PC-3 (cell line): Measurements from ENCODE around the gene PTGER4. TPM values are rescaled to one million over a fixed set of nuclear protein-coding genes. Genes with fewer than 3 reads are reported as not detected.
A peak's percentile ranks its signal among the peaks of the same experiment; 100 is the strongest.

Source experiments
- ATAC-seq: fragments of 200-7000 bp; cut with Tn5 transposase; 2 replicates; pipeline ENCODE4 v1.9.1; 2020; ENCODE audit warnings: mild to moderate bottlenecking, moderate library complexity
- BruUV-seq: library from RNA; stranded (reverse); fragments of 400-500 nt; replicated peaks from 2 replicates; lab custom pipeline; 2021; lab: Mats Ljungman, UMichigan
- CTCF ChIA-PET: fragments of 300-600 bp; sonication (Branson Sonifier 250); formaldehyde crosslinking; loops from one replicate; lab custom pipeline; 2022; ENCODE audit warnings: antibody characterized with exemption; lab: Charles Lee
- POLR2A ChIA-PET: fragments of 300-600 bp; sonication (Branson Sonifier 250); formaldehyde crosslinking; loops from one replicate; lab custom pipeline; 2022; ENCODE audit warnings: antibody characterized with exemption; ENCODE audit not compliant: unreplicated experiment; lab: Charles Lee
- DNase-seq: peaks from one replicate; pipeline ENCODE4 v3.0.0-alpha.2; 2015
- H2AFZ ChIP-seq: fragments of 300-600 bp; sonication (generic); 2 replicates; pipeline ENCODE4 v1.6.0; 2016; ENCODE audit warnings: antibody characterized with exemption, low read length
- H3F3A ChIP-seq: fragments of 300-600 bp; sonication (generic); one replicate; pipeline ENCODE4 v1.6.0; 2017; ENCODE audit warnings: antibody characterized with exemption, low read length, control low read depth, mild to moderate bottlenecking; ENCODE audit not compliant: unreplicated experiment
- H3K27ac ChIP-seq: fragments of 300-600 bp; sonication (generic); 2 replicates; pipeline ENCODE4 v1.5.1; 2016; ENCODE audit warnings: mild to moderate bottlenecking, low read length
- H3K27me3 ChIP-seq: fragments of 300-600 bp; sonication (generic); 2 replicates; pipeline ENCODE4 v1.6.1; 2016; ENCODE audit warnings: low read length, mixed read lengths
- H3K36me3 ChIP-seq: fragments of 300-600 bp; sonication (generic); 2 replicates; pipeline ENCODE4 v1.6.1; 2016; ENCODE audit warnings: low read depth, mixed run types, low read length, mixed read lengths
- H3K4me1 ChIP-seq: fragments of 300-600 bp; sonication (generic); 2 replicates; pipeline ENCODE4 v1.5.1; 2016; ENCODE audit warnings: low read length; ENCODE audit not compliant: insufficient read depth
- H3K4me2 ChIP-seq: fragments of 300-600 bp; sonication (generic); 2 replicates; pipeline ENCODE4 v1.6.0; 2016; ENCODE audit warnings: low read length
- H3K4me3 ChIP-seq: fragments of 300-600 bp; sonication (generic); 2 replicates; pipeline ENCODE4 v1.5.1; 2016; ENCODE audit warnings: mild to moderate bottlenecking, low read length, mixed read lengths
- H3K79me2 ChIP-seq: fragments of 300-600 bp; sonication (generic); 2 replicates; pipeline ENCODE4 v1.6.1; 2017; ENCODE audit warnings: low read length, mixed read lengths
- H3K9ac ChIP-seq: fragments of 300-600 bp; sonication (generic); 2 replicates; pipeline ENCODE4 v1.6.0; 2016; ENCODE audit warnings: mild to moderate bottlenecking, low read length
- H3K9me2 ChIP-seq: fragments of 300-600 bp; sonication (generic); replicated peaks from 2 replicates; pipeline ENCODE4 v1.6.1; 2016; ENCODE audit warnings: mixed run types, low read length, mixed read lengths
- H3K9me3 ChIP-seq: fragments of 300-600 bp; sonication (generic); 2 replicates; pipeline ENCODE4 v1.6.1; 2016; ENCODE audit warnings: low read length, mixed read lengths
- H4K20me1 ChIP-seq: fragments of 300-600 bp; sonication (generic); 2 replicates; pipeline ENCODE4 v1.6.1; 2016; ENCODE audit warnings: low read length, mixed read lengths
- EZH2 ChIP-seq: fragments of 300-600 bp; sonication (generic); IDR thresholded peaks from one replicate; pipeline ENCODE4 v1.6.1; 2017; ENCODE audit warnings: antibody characterized with exemption, mild to moderate bottlenecking, low read length; ENCODE audit not compliant: unreplicated experiment
- EZH2phosphoT487 ChIP-seq: fragments of 300-600 bp; sonication (generic); IDR thresholded peaks from 2 replicates; pipeline ENCODE4 v1.6.1; 2018; ENCODE audit warnings: mild to moderate bottlenecking, antibody characterized with exemption, low read length, borderline replicate concordance
- intact Hi-C: fragments of 100-400 bp; cut with micrococcal nuclease; formaldehyde crosslinking; loops from 2 replicates; pipeline ENCODE4 v1.9.0; 2023
- total RNA-seq: library from RNA; depleted of rRNA; stranded (reverse); fragments of >200 nt; gene quantifications from 2 replicates; pipeline ENCODE4 v1.2.3, GENCODE V29; 2014
- TF ChIP-seq, protein P1 (sequence below): fragments of 300-600 bp; sonication (generic); conservative IDR thresholded peaks from 2 replicates; pipeline ENCODE4 v1.5.1; 2017; ENCODE audit warnings: antibody characterized with exemption, low read depth, mild to moderate bottlenecking, low read length

Gene PTGER4
- total RNA-seq, 1 experiment from 2014 or later: 49.5 TPM

DNA sequence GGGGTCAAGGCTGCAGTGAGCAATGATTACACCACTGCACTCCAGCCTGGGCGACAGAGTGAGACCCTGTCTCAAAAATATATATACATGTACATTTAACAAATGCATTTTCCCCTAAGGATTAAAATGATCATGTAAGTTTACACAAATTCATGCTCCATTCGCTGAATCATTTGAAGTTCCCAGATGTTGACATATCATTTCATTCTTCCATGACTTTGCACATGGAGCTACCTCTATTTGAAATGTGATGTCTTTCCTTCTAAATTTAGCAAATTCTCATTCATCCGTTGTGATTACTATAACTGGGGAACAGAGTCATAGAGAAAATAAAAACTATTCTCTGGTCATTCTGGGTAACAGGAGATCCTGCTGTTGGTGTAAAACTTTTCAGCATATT lies 10.6 kb downstream of the PTGER4 start:
- Histone ChIP-seq H3K27me3 (no peaks in the 10 kb centered on the region), H3F3A (no peaks in the 10 kb centered on the region), H3K4me1 (peaks cover 41% of the 10 kb centered on the region), H3K9me2 (no peaks in the 10 kb centered on the region), H3K4me3 (no peak overlapping the region), H3K4me2 (peak overlapping the region; percentile 32), H3K9ac (no peak overlapping the region), H3K36me3 (peaks cover 31% of the 10 kb centered on the region), H4K20me1 (no peaks in the 10 kb centered on the region), H3K79me2 (peaks cover 65% of the 10 kb centered on the region), H3K27ac (peak overlapping the region; percentile 41), H3K9me3 (no peaks in the 10 kb centered on the region), H2AFZ (no peak overlapping the region)
- no TSS peak for BruUV-seq
- no peak for ATAC-seq
- TF ChIP-seq EZH2phosphoT487: no peak
- no peak for TF ChIP-seq EZH2
- TF ChIP-seq, protein P1, sequence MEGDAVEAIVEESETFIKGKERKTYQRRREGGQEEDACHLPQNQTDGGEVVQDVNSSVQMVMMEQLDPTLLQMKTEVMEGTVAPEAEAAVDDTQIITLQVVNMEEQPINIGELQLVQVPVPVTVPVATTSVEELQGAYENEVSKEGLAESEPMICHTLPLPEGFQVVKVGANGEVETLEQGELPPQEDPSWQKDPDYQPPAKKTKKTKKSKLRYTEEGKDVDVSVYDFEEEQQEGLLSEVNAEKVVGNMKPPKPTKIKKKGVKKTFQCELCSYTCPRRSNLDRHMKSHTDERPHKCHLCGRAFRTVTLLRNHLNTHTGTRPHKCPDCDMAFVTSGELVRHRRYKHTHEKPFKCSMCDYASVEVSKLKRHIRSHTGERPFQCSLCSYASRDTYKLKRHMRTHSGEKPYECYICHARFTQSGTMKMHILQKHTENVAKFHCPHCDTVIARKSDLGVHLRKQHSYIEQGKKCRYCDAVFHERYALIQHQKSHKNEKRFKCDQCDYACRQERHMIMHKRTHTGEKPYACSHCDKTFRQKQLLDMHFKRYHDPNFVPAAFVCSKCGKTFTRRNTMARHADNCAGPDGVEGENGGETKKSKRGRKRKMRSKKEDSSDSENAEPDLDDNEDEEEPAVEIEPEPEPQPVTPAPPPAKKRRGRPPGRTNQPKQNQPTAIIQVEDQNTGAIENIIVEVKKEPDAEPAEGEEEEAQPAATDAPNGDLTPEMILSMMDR: no peak
- no peak for DNase-seq
- intact Hi-C loops: no loop called here
- ChIA-PET CTCF (interaction anchor here (0.6 kb wide), 1 partner anchor 519 kb away, joined by 4 read pairs; no protein-coding TSS in a partner anchor), POLR2A (no interaction called here)

DNA sequence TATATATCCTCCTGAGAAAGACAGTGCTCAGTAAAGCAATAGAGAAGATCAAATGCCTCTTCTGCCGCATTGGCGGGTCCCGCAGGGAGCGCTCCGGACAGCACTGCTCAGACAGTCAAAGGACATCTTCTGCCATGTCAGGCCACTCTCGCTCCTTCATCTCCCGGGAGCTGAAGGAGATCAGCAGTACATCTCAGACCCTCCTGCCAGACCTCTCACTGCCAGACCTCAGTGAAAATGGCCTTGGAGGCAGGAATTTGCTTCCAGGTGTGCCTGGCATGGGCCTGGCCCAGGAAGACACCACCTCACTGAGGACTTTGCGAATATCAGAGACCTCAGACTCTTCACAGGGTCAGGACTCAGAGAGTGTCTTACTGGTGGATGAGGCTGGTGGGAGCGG lies 12.2 kb downstream of the PTGER4 start:
- peaks cover 49% of the 10 kb centered on the region for H3K79me2 ChIP-seq
- BruUV-seq: no TSS peak

GRCh38 chr5:40694433-40694832 lies 14.7 kb downstream of the PTGER4 start:
- H3K4me2 ChIP-seq: no peak overlapping the region
- TF ChIP-seq EZH2phosphoT487: no peak
- no peak for TF ChIP-seq EZH2
- TF ChIP-seq, protein P1: no peak
- no peak for DNase-seq
- intact Hi-C loops: no loop called here
- no peaks in the 10 kb centered on the region for H3K9me3 ChIP-seq
- H3F3A ChIP-seq: no peaks in the 10 kb centered on the region
- no peaks in the 10 kb centered on the region for H3K27me3 ChIP-seq
- peaks cover 11% of the 10 kb centered on the region for H3K4me1 ChIP-seq
- H2AFZ ChIP-seq: no peak overlapping the region
- no peaks in the 10 kb centered on the region for H4K20me1 ChIP-seq
- CTCF ChIA-PET: no interaction called here
- H3K27ac ChIP-seq: no peak overlapping the region
- peaks cover 29% of the 10 kb centered on the region for H3K79me2 ChIP-seq
- BruUV-seq: no TSS peak
- no peaks in the 10 kb centered on the region for H3K9me2 ChIP-seq
- no peak overlapping the region for H3K4me3 ChIP-seq
- POLR2A ChIA-PET: no interaction called here
- peaks cover 25% of the 10 kb centered on the region for H3K36me3 ChIP-seq
- no peak for ATAC-seq
- H3K9ac ChIP-seq: no peak overlapping the region

More for the DNA sequence above, 12.2 kb downstream of the PTGER4 start:
- intact Hi-C loops: no loop called here
- Histone ChIP-seq H3K9me2 (no peaks in the 10 kb centered on the region), H3K27me3 (no peaks in the 10 kb centered on the region), H2AFZ (no peak overlapping the region), H3K9me3 (no peaks in the 10 kb centered on the region), H4K20me1 (no peaks in the 10 kb centered on the region), H3F3A (no peaks in the 10 kb centered on the region), H3K36me3 (peaks cover 25% of the 10 kb centered on the region), H3K27ac (no peak overlapping the region), H3K4me1 (peaks cover 31% of the 10 kb centered on the region), H3K9ac (no peak overlapping the region), H3K4me3 (no peak overlapping the region), H3K4me2 (no peak overlapping the region)
- ChIA-PET CTCF (no interaction called here), POLR2A (no interaction called here)
- DNase-seq: no peak
- TF ChIP-seq EZH2phosphoT487: no peak
- no peak for TF ChIP-seq EZH2
- TF ChIP-seq, protein P1: no peak
- ATAC-seq: no peak
